Activated CD4-positive, CD25-positive, alpha-beta regulatory T cell treated with anti-CD3 and anti-CD28 coated beads, Interleukin-2, amount 50 U/mL, for 16 hours (primary cell): ENCODE data around the gene FPR3.
"Not testable (repeated sequence)": the region's sequence is repeated elsewhere in the genome, so short reads cannot be mapped to it uniquely, and the experiment has no call there.

Experiments
- DNase-seq: peaks from one replicate; pipeline ENCODE4 v3.0.0-alpha.2; 2020; ENCODE audit warnings: low read depth, low spot score

The FPR3 gene

DNA sequence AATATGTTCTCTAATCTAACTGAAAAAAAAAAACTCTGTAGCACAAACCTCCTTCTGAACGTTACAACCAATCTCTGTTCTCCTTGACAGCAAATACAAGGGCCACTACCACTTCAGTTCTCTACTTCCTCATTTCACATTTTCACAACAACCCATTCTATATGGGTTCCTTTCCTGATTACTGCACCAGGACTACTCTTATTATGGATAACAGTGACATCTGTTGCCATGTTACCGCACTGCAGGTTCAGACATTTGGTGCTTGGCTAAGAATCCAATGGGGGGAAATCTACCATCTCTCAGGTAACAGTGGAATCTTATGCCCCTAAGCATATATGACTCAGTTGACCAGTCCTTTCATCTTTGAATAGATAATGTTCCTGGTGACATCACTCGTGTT, 11.6 kb upstream of the FPR3 start:
- no peak for DNase-seq

DNA sequence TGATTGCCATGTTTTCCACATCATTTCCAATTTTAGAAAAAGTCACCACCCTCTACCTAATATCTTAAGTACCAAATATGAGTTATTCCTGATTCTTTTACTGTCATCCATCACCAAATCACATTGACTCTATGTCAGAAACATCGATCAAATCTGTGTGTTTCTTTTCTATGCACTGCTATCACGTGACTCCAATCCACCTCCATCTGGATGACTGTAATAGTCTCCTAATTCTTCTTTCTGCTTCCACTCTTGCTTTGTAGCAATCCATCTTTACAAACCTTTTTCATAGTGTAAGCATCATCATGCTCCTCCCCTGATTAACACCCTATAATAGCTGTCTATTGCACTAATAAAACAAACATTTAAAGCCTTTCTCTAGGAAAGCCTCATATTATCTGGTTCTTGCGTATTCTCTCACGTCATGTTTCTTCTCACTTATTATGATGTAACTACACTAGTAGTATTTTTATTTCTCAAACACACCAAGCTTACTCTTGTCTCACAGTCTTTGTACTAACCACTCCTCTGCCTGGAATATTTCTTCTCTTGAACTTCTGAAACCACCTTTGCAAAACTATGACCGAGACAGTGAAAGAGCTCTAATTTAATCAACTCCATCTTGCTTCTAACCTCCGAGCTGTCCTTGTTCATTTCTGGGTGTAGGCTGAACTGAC, 10.7 kb upstream of the FPR3 start:
- DNase-seq, result no peak

DNA sequence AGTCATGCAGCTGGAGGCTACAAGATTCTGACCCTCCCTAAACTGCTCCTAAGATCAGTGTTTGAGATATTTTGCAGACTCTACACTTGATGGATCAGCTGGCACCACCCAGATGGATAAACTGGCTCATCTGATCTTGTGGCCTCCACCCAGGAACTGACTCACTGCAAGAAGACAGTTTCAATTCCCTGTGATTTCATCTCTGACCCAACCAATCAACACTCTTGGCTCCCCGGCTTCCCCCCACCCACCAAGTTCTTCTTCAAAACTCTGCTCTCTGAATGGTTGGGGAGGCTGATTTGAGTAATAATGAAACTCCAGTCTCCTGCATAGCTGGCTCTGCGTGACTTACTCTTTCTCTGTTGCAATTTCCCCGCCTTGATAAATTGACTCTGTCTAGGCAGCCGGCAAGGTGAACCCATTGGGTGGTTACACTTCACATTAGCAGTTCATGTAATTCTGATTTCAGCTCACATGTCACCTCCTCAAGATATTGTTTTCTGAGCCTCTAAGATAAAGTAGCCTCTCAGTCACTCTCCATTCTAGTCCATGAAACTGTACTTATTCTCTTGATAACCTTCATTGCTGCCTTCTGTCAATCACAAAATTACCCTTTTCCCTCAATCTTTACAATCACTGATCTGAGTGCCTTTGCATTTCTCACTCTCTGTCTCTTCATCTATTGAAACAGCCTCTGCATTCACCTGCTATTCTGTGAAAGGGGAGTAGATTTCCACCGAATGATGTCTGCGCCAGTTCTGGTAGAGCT, 9.9 kb upstream of the FPR3 start:
- DNase-seq, result no peak

DNA sequence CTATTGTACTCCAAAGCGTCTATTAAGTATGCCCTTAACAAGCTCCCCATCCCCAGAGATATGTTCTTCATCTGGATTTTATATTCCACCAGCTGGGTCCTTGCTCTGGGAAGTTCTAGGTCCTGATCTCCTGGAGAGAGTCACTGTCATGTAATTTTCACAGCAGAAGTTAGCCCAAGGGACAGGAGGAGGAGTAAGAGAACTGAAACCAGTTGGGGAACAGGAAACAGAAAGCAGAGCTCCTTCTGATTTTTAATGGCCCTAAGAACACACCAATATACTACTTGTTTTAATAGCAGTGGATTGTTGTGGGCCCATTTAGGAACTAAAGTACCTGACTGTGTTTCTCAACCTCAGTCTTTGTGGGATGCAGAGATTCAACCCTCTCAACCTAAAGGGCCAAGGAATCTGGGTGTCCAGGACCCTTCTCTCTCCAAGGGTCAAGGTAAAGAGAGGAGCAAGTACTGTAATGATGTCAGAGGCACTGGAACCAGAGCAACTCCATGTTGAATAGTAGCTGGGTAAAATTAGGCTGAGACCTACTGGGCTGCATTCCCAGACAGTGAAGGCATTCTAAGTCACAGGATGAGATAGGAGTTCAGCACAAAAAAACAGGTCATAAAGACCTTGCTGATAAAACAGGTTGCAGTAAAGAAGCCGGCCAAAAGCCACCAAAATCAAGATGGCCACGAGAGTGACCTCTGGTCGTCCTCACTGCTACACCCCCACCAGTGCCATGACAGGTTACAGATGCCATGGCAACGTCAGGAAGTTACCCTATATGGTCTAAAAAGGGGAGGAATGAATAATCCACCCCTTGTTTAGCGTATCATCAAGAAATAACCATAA, 8.1 kb upstream of the FPR3 start:
- DNase-seq, result no peak

DNA sequence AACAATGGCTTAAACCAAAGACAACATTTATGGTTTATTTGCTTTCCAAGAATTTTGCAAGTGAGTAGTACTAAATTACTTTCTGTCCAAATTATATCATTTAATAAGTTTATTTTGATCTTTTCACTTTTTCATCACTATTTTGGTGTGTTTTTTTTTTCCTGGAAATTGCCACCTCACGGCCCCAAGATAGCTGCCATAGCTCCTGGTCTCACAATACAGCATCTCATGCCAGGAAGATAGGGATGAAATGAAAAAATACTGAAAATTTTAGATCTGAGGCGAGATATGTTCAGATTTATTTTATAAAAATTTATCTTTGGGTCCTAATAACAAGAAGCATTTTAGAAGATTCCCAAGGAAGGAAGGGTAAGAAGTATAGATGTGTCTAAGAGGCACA, 6.9 kb upstream of the FPR3 start:
- DNase-seq, result no peak

DNA sequence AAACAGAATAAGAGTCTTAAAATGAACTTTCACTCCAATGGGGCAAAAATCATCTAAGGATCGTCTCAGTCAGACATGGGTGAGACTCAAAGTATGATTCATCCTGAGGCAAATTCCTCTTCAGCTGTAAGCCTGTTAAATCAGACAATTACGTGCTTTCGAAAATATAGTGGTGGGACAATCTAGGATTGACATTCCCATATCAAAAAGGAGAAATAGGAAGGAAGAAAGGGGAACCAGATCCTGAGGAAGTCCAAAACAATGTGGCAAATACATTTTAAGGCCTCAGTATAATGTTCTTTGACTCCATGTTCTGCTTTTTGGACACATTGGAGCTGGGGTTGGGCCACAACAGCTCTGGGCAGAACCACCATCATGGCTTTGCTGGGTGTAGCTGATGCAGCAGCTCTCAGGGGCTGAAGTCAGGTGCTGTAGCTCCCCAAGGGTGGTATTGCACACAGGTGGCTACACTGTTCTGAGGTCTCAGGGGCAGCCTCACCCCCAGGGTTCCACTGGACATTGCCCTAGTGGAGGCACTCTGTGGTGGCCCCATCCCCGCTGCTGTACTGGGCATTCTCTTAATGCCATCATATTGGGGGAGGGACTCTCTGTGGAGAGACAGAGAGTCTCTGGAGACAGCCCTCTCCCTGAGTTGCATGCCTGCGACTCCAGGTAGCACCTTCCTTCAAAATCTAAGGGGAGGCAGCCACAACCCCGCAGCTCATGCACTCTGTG, 5.7 kb upstream of the FPR3 start:
- no peak for DNase-seq

DNA sequence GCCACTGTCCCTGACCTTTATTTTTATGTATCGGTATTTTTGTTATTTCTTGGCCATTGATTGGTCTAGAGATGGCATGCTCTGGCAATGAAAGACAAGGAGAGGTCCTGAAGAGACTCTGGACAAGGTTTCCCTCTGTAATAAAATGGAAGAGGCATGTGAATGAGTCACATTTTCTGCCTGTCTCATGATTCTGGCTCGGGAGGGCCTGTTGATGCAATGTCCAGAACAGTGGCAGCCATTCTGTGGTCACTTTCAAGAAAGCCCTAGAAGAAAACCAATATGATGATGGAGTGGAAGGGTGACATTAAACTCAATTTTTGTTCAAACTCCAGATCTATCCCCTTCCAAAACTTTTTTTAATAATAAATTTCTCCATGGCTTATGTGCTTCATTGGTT, 2.0 kb upstream of the FPR3 start:
- no peak for DNase-seq

DNA sequence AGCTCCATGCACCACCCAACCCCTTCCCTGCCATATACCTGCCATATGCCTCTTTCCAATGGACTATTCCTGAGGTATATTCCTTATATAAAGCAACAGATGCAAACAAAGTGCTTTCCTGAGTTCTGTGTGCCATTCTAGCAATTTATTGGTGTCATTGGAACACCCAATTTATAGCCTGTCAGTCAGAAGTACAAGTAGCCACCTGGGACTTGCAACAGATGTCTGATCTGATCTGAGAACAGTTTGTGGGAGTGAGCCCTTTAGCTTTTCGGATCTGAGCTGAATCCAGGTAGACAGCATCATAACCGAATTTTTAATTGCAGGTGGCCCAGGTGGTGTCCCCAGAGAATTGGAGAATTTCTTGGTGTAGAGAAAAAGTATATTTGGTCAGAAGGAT, 963 bp upstream of the FPR3 start:
- DNase-seq, result no peak

DNA sequence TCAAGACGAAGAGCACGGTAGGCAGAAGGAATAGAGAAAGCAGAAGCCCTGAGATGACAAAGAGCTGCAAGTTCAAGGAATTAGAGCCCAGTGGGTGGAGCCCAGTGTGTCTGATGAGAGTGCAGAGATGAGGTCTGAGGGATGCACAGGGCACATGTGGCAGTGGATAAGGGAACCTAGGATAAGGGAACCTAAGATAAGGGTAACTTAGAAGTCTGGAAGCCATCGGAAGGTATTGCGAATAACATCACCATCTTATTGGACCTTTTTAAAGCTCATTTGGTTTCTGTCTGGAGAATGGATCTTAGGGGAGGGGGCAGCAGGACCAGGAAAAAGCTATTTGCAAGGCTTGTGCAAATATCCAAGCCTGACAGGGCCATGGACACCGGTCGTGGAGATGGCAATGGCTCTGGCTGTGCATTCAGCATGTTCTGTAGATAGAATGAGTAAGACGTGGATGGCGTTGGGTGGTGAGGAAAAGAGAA, 1.3 kb downstream of the FPR3 start:
- DNase-seq, result no peak

DNA sequence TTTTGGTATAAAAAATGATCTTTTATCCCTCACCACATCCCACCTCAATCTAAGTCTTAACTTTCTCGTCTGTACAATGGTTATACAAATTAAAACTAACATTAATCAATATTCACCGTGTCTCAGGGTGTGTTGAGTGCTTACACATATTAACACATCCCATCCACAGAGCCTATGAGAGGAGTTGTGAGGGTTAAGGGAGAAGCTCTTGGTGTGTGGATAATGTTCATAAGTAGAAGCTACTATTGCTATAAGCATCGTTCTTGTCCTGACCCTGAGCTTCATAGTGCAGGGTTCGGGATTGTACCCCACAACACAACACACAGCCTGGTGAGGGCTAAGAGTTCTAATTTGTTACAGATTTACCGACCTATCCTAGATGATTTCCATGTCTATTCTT, 2.5 kb downstream of the FPR3 start:
- no peak for DNase-seq

DNA sequence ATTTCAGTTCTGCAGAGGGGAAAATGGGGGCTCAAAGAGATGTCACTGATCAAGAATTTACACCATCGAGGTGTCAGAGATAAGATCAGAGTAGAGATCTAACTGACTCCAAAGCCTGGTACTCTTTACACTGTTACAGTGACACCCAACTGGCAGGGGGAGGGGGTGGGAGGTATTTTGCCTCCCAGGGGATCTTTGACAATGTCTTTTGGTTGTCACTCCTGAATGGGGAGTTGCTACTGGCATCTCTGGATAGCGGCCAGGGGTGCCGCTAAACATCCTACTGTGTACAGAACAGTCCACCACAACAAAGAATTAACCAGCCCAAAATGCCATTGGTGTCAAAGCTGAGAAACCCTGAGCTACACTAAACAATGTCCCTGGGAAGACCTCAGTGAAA, 3.1 kb downstream of the FPR3 start:
- no peak for DNase-seq

DNA sequence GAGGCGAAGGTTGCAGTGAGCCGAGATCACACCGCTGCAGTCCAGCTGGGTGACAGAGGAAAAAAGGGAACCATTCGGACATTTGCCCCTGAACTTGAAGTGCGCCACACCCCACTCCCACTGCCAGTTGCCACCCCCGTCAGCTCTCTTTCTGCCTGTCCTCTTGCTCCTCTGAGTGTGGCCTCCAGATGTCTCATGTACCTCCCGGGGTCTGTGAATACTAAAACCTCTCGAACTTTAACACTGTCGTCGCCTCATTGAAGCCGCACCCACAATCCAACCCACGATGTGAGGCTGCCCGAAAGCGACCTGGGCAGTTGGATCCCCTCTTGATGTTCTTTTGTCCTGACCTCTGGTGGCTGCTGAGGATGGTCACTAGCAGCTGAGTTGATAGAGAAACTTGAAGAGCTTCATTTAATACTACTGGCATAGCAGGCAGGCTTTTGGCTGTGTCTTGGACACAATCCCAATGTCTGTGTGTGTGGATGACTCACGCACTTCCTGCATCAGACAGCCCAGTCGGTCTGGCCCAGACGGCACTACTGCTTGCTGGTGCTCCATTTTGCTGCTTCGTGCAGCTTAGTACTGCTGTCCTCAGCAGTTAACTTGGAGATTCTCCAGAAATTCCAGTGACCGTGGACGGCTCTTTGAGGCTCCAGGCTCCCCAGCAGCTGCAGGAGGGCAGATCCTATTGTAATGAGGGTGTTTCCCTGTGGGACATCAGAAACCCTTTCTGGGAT, 4.2 kb downstream of the FPR3 start:
- no peak for DNase-seq

DNA sequence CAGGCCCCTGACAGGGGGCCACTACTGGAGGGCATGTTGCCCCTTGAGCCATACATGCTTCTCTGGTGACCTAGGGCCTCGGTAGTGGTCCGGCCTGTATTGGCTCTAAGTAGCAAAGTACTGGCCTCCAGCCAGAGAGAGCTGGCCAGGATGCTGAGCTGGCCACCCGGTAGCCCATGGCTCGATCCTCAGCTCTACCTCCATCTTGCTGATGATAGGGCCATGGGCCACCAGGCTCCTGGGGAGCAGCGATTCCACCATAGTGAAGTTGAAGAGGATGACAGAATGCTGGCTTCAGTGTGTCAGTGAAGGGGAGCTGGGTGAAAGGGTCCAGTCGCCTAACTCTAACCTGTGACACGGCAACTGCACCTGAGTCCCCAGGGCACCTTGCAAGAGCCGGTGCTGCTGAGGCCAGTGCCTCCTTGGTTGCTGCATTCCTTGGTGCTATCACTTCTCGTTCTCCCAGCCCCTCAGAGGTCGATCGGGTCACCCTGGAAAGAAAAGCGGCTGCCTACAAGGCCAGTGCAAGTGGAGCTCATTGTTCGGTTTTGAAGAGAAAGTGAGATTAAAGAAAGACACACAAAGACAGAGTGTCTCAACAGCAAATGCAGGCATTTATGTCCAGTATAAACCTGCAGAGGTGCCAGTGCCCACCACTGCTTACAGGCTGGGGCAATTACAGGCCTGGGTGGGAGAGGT, 5.0 kb downstream of the FPR3 start:
- no peak for DNase-seq

DNA sequence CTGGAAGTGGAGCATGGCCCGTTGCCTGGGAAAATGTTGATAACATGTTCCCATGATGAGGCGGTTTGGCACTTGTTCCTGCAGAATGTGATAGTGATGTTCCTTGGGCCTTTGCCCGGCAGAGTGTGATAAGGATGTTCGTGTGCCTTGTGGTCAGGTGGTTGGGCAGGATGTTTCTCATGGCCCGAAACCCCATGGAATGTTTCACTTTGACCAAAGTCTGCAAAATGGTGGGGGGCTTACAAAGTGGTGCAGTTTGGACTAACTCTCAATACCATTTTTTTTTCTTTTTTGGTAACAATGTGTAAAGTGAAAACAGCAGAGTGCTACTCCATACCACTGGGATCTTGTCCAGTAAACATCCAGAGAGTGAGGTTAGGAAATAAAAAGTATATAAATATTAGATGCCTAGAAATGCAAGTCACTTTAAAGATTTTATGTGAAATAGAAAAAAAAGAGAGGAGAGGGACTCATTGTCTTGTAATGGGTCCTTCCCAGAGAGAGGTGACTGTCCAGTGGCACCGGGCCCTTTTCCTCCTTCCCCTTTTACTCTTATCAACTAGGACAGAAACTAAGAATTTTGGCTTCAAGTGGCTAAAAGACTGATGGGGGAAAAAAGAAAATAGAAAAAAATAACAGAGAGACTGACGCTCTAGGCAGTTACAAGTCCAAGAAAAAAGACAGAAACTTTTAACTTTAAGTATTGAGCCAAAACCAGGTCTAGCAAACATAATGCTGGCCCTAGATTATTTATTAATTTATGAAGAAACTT, 5.7 kb downstream of the FPR3 start:
- no peak for DNase-seq

DNA sequence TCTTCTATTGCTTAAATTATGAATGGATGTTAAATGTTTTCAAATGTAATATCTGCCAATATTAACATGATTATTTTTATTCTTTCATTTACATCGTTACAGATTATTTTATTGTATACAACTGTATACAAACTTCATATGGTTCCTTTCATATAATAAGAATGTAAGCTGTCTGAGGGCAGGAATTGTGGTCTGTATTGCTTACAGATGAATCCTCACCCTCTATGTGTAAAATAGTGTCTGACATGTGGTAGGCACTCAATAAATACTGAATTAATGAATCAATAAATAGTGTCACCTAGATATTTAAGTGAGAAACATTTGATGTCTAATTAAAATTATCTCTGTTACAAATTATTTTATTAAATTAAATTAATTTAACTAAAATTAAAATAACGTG, 7.8 kb downstream of the FPR3 start:
- no peak for DNase-seq

DNA sequence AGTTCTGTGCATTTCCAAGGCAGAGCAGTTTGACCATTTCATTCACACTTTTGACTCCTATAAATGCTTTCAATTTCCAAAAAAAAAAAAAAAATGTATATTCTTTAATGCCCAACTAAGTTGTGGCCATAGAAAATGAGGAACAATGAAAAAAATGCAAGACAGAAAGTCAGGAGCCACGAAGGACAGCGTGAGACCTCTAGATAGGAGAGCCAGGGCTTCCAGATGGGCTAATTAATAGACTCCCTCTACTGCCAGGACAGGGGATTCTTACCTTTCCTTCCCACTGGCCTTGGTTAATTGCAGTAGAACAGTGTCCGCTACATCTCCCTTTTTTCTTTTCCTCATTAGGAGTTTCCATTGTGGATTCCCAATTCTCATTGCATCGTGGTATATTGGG, 8.6 kb downstream of the FPR3 start:
- no peak for DNase-seq

DNA sequence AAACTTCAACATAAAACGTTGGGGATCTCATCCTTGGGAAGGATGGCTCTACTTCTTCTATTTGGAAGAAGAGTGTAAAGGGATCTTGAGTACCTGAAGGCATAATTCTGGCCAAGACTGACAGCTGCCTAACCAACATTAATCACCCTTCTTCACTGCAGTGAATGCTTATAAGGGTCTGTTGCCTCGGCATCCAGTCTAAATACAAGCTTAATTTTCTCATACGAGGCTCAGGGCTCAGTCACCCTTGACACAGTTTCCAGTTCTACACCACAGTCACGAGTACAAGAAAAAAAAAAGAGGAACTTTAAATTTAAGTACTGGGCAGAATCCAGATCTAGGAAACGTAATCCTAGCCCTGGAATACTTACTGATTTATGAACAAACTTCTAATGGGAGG, 9.0 kb downstream of the FPR3 start:
- no peak for DNase-seq

DNA sequence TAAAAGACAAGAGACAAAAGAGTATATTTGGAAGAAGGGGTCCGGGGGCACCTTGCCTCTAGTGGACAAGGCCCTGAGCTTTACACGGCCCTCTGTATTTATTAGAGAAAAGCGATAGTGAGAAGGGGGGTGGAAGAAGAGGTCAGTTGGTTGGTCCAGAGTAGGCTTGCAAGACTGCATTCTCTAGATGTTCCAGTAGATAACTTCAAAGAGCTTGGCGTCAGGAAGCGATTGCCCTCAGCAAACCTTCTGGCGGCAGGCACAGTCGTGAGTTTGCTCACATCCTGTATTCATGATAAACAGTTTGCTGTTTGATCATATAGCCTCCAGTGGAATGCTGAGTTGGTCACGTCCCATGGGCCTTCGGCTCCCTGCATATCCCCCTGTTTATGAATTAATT, 9.8 kb downstream of the FPR3 start:
- not testable (repeated sequence) for DNase-seq

DNA sequence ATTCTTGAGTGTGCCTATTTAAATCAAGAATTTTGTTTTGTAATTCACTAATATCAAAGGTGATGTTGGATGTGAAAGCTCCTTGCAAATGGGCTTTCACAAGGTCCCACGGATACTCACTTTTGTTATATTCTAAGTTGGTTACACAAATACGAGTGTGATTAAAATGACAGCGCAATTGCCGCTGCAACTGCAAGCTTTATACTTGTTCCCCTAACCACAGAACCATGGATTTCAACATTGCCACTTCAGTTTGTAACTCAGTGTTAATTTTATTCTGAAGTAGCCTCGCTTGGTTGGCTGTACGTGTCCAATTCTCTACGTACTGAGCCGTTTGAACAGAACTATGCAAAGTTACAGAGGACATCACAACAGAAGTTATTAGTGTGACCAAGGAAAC, 10.4 kb downstream of the FPR3 start:
- DNase-seq, result not testable (repeated sequence)

DNA sequence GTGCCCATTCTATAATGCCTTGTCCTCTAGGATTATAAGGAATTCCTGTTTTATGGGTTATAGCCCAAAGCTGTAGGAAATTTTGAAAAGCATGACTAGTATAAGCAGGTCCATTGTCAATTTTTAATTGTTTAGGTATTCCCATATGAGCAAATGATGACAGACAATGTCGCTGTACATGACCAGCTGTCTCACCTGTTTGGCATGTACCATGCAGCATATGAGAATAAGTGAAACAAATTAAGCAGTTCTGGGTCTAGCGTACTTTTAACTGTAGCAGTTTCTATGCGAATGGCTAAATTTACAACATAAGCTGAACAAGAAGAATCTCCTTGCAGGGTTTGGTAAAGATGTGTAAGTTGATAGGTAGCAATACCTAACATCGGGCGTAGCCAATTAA, 11.6 kb downstream of the FPR3 start:
- DNase-seq, result not testable (repeated sequence)
